Measurements from ENCODE around the gene RBM20. TPM values are rescaled to one million over a fixed set of nuclear protein-coding genes. Genes with fewer than 3 reads are reported as not detected.

RBM20 gene
- total RNA-seq, 1 donor: 1.0 TPM

- Histone ChIP-seq H3K4me3 (ENCODE audit: low read length) (no peak overlapping the region), H3K27me3 (ENCODE audit: insufficient read depth, low read length) (no peaks in the 10 kb centered on the region), H3K4me1 (ENCODE audit: insufficient read depth, low read length) (no peaks in the 10 kb centered on the region), H3K9me3 (ENCODE audit: low read depth, low read length) (no peaks in the 10 kb centered on the region)
These were observed 145.7 kb downstream of the RBM20 start for GRCh38 chr10:110789604-110790433.

DNA sequence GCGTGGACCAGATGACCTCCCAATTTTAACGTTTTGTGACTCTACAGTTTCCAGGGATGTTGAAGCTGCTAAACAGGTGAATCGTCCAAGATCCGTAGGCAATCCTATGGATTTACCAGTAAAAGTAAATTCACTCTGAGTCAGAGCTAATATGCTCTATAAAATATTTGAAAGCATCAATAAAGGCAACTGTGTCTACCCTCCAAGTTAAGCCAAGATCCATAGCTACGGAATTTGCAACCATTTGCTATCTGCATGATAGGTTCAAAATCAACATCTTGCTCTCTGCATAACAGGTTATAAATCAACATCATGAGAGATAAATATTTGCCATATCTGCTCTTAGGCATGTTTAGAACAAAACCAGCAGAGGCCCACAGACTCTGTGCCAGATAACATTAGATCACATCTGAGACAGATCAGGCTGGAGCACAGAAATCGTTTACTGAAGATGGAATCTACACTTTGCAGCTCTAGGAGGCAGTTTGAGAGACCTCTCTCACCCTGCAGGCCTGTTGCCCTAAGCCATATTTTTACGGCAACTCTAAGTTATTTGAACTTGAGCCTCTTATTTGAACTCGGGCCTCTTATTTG lies 146.9 kb downstream of the RBM20 start:
- Histone ChIP-seq H3K4me3 (ENCODE audit: low read length) (no peak overlapping the region), H3K27me3 (ENCODE audit: insufficient read depth, low read length) (no peaks in the 10 kb centered on the region), H3K4me1 (ENCODE audit: insufficient read depth, low read length) (no peaks in the 10 kb centered on the region), H3K9me3 (ENCODE audit: low read depth, low read length) (no peaks in the 10 kb centered on the region)

GRCh38 chr10:110791541-110792073 lies 147.5 kb downstream of the RBM20 start:
- H3K4me1 ChIP-seq (ENCODE audit: insufficient read depth, low read length): no peaks in the 10 kb centered on the region
- H3K4me3 ChIP-seq (ENCODE audit: low read length): no peak overlapping the region
- H3K9me3 ChIP-seq (ENCODE audit: low read depth, low read length): no peaks in the 10 kb centered on the region
- no peaks in the 10 kb centered on the region for H3K27me3 ChIP-seq (ENCODE audit: insufficient read depth, low read length)

- no peaks in the 10 kb centered on the region for H3K27me3 ChIP-seq (ENCODE audit: insufficient read depth, low read length)
- H3K4me1 ChIP-seq (ENCODE audit: insufficient read depth, low read length): no peaks in the 10 kb centered on the region
- no peaks in the 10 kb centered on the region for H3K9me3 ChIP-seq (ENCODE audit: low read depth, low read length)
- no peak overlapping the region for H3K4me3 ChIP-seq (ENCODE audit: low read length)
These were observed 148.5 kb downstream of the RBM20 start for GRCh38 chr10:110792476-110793125.

DNA sequence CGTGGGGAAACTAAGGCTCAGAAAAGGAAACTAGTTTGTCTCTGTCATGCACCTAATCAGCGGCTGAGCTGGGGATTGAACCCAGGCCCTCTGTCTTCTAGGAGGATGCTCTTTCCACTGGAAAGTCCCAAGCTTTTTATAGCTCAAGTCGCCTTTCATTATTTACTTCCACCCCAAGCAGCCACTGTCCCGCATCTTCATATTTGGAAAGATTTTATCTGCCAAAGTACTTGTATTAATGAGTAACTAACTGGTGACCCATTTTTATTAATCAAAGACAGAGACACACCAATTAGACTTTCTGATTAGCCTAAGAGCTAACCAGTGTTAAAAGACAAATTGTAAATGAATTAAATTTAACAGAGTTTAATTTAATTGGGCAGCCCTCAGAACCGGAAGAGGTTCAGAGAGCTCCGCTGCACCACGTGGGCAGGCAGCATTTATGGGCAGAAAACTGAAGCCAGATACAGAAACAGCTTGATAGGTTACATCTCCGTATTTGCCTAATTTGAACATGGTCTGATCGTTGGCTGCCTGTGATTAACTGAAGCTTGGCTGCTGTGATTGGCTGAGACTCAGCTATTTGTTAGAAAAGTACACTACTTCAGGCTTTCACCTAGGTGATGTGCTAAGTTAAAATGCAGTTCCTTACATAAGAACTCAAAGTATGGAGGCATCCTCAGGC lies 149.1 kb downstream of the RBM20 start:
- Histone ChIP-seq H3K4me1 (ENCODE audit: insufficient read depth, low read length) (no peaks in the 10 kb centered on the region), H3K4me3 (ENCODE audit: low read length) (no peak overlapping the region), H3K27me3 (ENCODE audit: insufficient read depth, low read length) (no peaks in the 10 kb centered on the region), H3K9me3 (ENCODE audit: low read depth, low read length) (no peaks in the 10 kb centered on the region)

DNA sequence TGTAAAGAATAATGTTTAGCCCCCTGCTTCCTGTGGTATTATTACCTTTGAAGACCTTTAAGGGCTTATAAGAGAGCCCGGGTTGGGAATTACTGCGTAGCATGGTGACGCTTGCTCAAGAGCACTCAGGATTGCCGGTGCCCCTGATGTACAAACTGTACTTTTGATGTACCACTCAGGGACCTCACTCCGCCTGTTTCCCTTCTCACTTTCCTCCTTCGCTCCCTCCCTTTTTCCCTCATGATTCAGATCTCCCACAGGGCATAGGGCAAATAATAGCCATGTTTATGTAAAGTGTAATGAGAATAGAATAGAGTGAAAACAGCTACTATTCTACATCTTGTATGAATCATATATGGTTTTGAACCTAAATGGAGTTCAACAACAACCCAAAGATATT lies 149.8 kb downstream of the RBM20 start:
- no peaks in the 10 kb centered on the region for H3K9me3 ChIP-seq (ENCODE audit: low read depth, low read length)
- no peaks in the 10 kb centered on the region for H3K27me3 ChIP-seq (ENCODE audit: insufficient read depth, low read length)
- no peak overlapping the region for H3K4me3 ChIP-seq (ENCODE audit: low read length)
- no peaks in the 10 kb centered on the region for H3K4me1 ChIP-seq (ENCODE audit: insufficient read depth, low read length)

DNA sequence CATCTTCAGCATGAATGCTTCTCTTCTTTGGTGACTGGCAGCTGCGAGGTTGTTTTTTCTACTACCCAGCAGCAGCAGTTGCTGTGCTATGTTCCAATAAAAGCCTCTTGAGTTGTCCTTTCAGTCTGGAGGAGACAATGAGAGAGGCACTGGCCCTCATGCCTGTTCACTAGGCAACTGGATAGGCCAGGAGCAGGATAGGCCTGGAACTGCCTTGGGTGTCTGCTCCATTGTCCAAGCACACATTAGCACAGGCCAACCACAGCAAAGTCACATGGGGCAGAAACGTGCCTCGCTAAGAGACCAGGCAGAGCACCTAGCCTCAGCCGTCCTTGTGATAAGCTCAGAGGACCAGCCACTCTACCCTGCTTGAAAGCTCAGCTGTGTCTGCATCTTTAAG lies 150.7 kb downstream of the RBM20 start:
- Histone ChIP-seq H3K4me3 (ENCODE audit: low read length) (no peak overlapping the region), H3K27me3 (ENCODE audit: insufficient read depth, low read length) (no peaks in the 10 kb centered on the region), H3K9me3 (ENCODE audit: low read depth, low read length) (no peaks in the 10 kb centered on the region), H3K4me1 (ENCODE audit: insufficient read depth, low read length) (no peaks in the 10 kb centered on the region)

DNA sequence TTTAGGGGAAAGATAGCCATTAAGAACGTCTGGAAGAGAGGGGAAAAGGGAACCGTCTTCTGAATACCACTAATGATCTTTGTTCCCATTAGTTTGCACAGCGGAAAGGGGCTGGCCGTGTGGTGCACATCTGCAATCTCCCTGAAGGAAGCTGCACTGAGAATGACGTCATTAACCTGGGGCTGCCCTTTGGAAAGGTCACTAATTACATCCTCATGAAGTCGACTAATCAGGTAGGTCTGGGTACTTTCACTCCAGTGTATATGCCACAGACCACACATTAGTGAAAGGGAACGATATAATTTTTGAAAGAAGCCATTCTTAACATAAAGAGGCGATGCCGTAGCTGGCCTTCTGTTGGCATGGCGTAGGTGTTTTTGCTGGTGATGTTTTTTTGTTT lies 153.3 kb downstream of the RBM20 start:
- Histone ChIP-seq H3K4me3 (ENCODE audit: low read length) (no peak overlapping the region), H3K9me3 (ENCODE audit: low read depth, low read length) (no peaks in the 10 kb centered on the region), H3K27me3 (ENCODE audit: insufficient read depth, low read length) (no peaks in the 10 kb centered on the region), H3K4me1 (ENCODE audit: insufficient read depth, low read length) (peaks cover 5% of the 10 kb centered on the region)

DNA sequence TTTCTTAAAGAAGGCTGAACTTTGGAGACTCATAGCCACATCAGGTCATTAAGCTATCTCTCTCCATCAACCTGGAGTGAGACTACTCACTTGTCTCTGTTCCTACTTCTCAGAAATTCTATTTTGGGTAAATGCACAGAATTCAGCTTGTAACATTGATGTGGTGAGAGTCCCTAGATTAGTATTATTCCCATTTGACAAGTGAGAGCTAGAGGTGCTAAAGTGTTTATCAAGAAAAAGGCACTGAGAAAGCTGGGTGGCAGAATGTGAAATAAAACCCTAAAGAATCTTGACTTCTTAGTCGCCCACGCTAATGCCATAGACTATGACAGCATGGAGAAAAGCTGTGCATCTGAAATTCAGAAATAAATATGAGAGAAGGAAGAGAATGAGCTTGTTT lies 154.2 kb downstream of the RBM20 start:
- peaks cover 13% of the 10 kb centered on the region for H3K4me1 ChIP-seq (ENCODE audit: insufficient read depth, low read length)
- no peaks in the 10 kb centered on the region for H3K9me3 ChIP-seq (ENCODE audit: low read depth, low read length)
- no peak overlapping the region for H3K4me3 ChIP-seq (ENCODE audit: low read length)
- no peaks in the 10 kb centered on the region for H3K27me3 ChIP-seq (ENCODE audit: insufficient read depth, low read length)

GRCh38 chr10:110802090-110802489 lies 158.0 kb downstream of the RBM20 start:
- Histone ChIP-seq H3K4me1 (ENCODE audit: insufficient read depth, low read length) (peaks cover 24% of the 10 kb centered on the region), H3K9me3 (ENCODE audit: low read depth, low read length) (no peaks in the 10 kb centered on the region), H3K4me3 (ENCODE audit: low read length) (no peak overlapping the region), H3K27me3 (ENCODE audit: insufficient read depth, low read length) (no peaks in the 10 kb centered on the region)

- H3K4me1 ChIP-seq (ENCODE audit: insufficient read depth, low read length): peaks cover 24% of the 10 kb centered on the region
- no peaks in the 10 kb centered on the region for H3K9me3 ChIP-seq (ENCODE audit: low read depth, low read length)
- no peak overlapping the region for H3K4me3 ChIP-seq (ENCODE audit: low read length)
- H3K27me3 ChIP-seq (ENCODE audit: insufficient read depth, low read length): no peaks in the 10 kb centered on the region
These were observed 158.6 kb downstream of the RBM20 start for GRCh38 chr10:110802551-110803238.

DNA sequence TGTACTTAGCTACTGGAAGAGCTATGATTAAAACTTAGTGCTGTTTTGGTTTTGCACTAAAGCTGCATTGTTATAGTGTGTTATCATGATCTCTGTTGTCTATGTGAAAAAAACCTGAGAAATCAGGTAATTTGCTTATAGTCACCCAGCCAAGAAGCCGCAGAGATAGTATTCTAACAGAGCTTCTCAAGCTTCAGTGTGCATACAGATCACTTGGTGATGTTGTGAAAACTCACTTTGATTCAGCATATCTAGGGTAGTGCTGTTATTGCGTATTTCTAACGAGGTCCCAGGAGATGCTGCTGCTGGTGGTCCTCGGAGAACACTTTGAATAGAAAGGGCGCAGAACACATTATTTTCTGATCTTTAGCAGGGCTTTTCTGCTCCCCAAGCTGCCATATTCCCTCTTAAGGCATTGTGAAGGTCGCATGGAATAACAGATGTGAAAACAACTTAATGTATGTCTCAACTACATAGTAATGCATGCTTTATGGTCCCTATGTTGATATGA lies 159.2 kb downstream of the RBM20 start:
- Histone ChIP-seq H3K4me3 (ENCODE audit: low read length) (no peak overlapping the region), H3K27me3 (ENCODE audit: insufficient read depth, low read length) (no peaks in the 10 kb centered on the region), H3K4me1 (ENCODE audit: insufficient read depth, low read length) (peaks cover 24% of the 10 kb centered on the region), H3K9me3 (ENCODE audit: low read depth, low read length) (no peaks in the 10 kb centered on the region)

DNA sequence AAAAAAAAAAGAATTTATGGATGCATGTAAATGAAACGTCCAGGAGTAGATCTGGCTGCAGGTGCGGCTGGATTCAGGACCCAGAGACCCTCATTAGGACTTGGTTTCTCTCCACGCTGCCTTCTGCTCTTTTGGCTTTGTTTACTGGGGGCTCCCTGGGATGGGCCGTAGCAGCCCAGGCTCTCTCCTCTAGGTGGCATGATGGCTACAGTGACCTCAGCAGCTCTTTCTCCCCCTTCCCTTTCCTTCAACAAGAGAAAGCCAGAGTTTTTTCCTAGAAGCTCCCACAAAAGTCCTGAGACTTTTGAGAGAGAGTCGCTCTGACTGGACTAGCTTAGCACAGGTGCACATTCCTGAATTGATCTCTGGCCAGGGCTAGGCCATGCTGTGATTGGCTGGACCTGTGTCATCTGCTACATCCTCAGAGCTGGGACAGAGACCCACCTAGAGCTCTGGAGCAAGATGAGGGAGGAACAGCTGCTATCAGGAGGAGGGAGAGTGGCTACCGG lies 159.7 kb downstream of the RBM20 start:
- H3K9me3 ChIP-seq (ENCODE audit: low read depth, low read length): no peaks in the 10 kb centered on the region
- no peaks in the 10 kb centered on the region for H3K27me3 ChIP-seq (ENCODE audit: insufficient read depth, low read length)
- peaks cover 24% of the 10 kb centered on the region for H3K4me1 ChIP-seq (ENCODE audit: insufficient read depth, low read length)
- H3K4me3 ChIP-seq (ENCODE audit: low read length): no peak overlapping the region

DNA sequence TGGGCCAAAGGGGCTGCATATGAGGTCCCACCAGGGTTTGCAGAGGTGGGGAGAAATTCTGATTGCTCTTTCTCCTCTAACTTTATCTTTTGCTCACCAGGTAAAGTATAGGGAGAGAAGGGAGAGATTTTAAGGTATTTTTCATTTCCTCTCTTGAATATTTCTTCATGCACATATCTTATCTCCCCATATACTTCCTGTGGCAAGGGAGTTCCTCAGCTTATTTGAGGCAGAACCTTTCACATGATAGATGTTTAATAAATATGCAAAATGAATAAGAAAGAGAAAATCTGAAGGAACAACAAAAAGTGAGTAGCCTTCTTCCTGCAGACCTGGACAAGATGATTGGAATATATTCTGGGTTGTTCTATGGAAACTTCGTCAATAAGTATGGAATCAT lies 160.2 kb downstream of the RBM20 start:
- H3K27me3 ChIP-seq (ENCODE audit: insufficient read depth, low read length): no peaks in the 10 kb centered on the region
- H3K4me1 ChIP-seq (ENCODE audit: insufficient read depth, low read length): peaks cover 24% of the 10 kb centered on the region
- H3K9me3 ChIP-seq (ENCODE audit: low read depth, low read length): no peaks in the 10 kb centered on the region
- H3K4me3 ChIP-seq (ENCODE audit: low read length): no peak overlapping the region
